Measurements from ENCODE around the gene FEV. TPM values are rescaled to one million over a fixed set of nuclear protein-coding genes. Genes with fewer than 3 reads are reported as not detected.

Gene FEV
- 11.9 TPM for polyA plus RNA-seq
- long read RNA-seq, donor 1, transcript FEV-202 (2 exons, 544 nt): major isoform, 7 of 10 reads
- long read RNA-seq, donor 1, partial matches to known transcripts: 0 of 10 reads
- long read RNA-seq, donor 1, other reads (novel, unspliced or antisense): 0 of 10 reads
- long read RNA-seq, donor 2, transcript FEV-202 (2 exons, 544 nt): major isoform, 7 of 7 reads
- long read RNA-seq, donor 2, partial matches to known transcripts: 0 of 7 reads
- long read RNA-seq, donor 2, other reads (novel, unspliced or antisense): 0 of 7 reads
- long read RNA-seq, donor 3: 0 reads
- long read RNA-seq, donor 4, partial matches to known transcripts: 0 of 1 reads
- long read RNA-seq, donor 4, other reads (novel, unspliced or antisense): 0 of 1 reads
- long read RNA-seq, donor 5, partial matches to known transcripts: 0 of 7 reads
- long read RNA-seq, donor 5, other reads (novel, unspliced or antisense): 0 of 7 reads
- long read RNA-seq, donor 6, transcript FEV-202 (2 exons, 544 nt): major isoform, 8 of 11 reads
- long read RNA-seq, donor 6, partial matches to known transcripts: 0 of 11 reads
- long read RNA-seq, donor 6, other reads (novel, unspliced or antisense): 0 of 11 reads
- long read RNA-seq, donor 7: 0 reads
- long read RNA-seq, donor 8, transcript FEV-202 (2 exons, 544 nt): major isoform, 6 of 9 reads
- long read RNA-seq, donor 8, partial matches to known transcripts: 0 of 9 reads
- long read RNA-seq, donor 8, other reads (novel, unspliced or antisense): 0 of 9 reads
- long read RNA-seq, donor 9, partial matches to known transcripts: 0 of 5 reads
- long read RNA-seq, donor 9, other reads (novel, unspliced or antisense): 0 of 5 reads
- long read RNA-seq, donor 10, partial matches to known transcripts: 0 of 4 reads
- long read RNA-seq, donor 10, other reads (novel, unspliced or antisense): 0 of 4 reads
- long read RNA-seq, donor 11, partial matches to known transcripts: 0 of 3 reads
- long read RNA-seq, donor 11, other reads (novel, unspliced or antisense): 0 of 3 reads

- H3K4me1 ChIP-seq (ENCODE audit: control insufficient read depth, insufficient read depth, low read length): peaks cover 10% of the 10 kb centered on the region
- DNase-seq: no peak
- no peaks in the 10 kb centered on the region for H3K36me3 ChIP-seq (ENCODE audit: control insufficient read depth, insufficient read depth, low read length)
- no peak within 1 kb of the TSS for H3K27ac ChIP-seq (ENCODE audit: low read length)
- H3K9me3 ChIP-seq (ENCODE audit: control insufficient read depth, low read depth, low read length): peaks cover 13% of the 10 kb centered on the region
- H3K27me3 ChIP-seq (ENCODE audit: control insufficient read depth, insufficient read depth, low read length): peaks cover 97% of the 10 kb centered on the region
- no CpG with 5 or more reads among the region's 32 CpGs for WGBS (ENCODE audit: insufficient coverage, low lambda C conversion rate)
- H3K4me3 ChIP-seq (ENCODE audit: low read length): peak within 1 kb of the TSS; percentile 16
These were observed at the start of gene FEV for GRCh38 chr2:218985021-218985324. FEV (minus strand) TSS chr2:218985184; CDS start chr2:218985075, 109 bp downstream.

GRCh38 chr2:219032051-219032745 is 47.2 kb upstream of the FEV start:
- WGBS (ENCODE audit: insufficient coverage, low lambda C conversion rate): 86% methylated on average over 1 of the region's 23 CpGs
- Histone ChIP-seq H3K9me3 (ENCODE audit: control insufficient read depth, low read depth, low read length) (no peaks in the 10 kb centered on the region), H3K4me3 (ENCODE audit: low read length) (no peak overlapping the region), H3K36me3 (ENCODE audit: control insufficient read depth, insufficient read depth, low read length) (no peaks in the 10 kb centered on the region), H3K27ac (ENCODE audit: low read length) (no peak overlapping the region), H3K27me3 (ENCODE audit: control insufficient read depth, insufficient read depth, low read length) (peaks cover 6% of the 10 kb centered on the region), H3K4me1 (ENCODE audit: control insufficient read depth, insufficient read depth, low read length) (no peaks in the 10 kb centered on the region)
- DNase-seq: no peak

- no peaks in the 10 kb centered on the region for H3K36me3 ChIP-seq (ENCODE audit: control insufficient read depth, insufficient read depth, low read length)
- H3K4me1 ChIP-seq (ENCODE audit: control insufficient read depth, insufficient read depth, low read length): no peaks in the 10 kb centered on the region
- H3K4me3 ChIP-seq (ENCODE audit: low read length): no peak overlapping the region
- no peaks in the 10 kb centered on the region for H3K9me3 ChIP-seq (ENCODE audit: control insufficient read depth, low read depth, low read length)
- DNase-seq: no peak
- no CpG with 5 or more reads among the region's 21 CpGs for WGBS (ENCODE audit: insufficient coverage, low lambda C conversion rate)
- no peak overlapping the region for H3K27ac ChIP-seq (ENCODE audit: low read length)
- peaks cover 6% of the 10 kb centered on the region for H3K27me3 ChIP-seq (ENCODE audit: control insufficient read depth, insufficient read depth, low read length)
These were observed 46.2 kb upstream of the FEV start for GRCh38 chr2:219031005-219031738.

GRCh38 chr2:219030177-219030940 is 45.4 kb upstream of the FEV start:
- peaks cover 6% of the 10 kb centered on the region for H3K27me3 ChIP-seq (ENCODE audit: control insufficient read depth, insufficient read depth, low read length)

GRCh38 chr2:219029829-219030165 is 44.8 kb upstream of the FEV start:
- WGBS (ENCODE audit: insufficient coverage, low lambda C conversion rate): no CpG with 5 or more reads among the region's 9 CpGs
- H3K9me3 ChIP-seq (ENCODE audit: control insufficient read depth, low read depth, low read length): no peaks in the 10 kb centered on the region
- H3K4me1 ChIP-seq (ENCODE audit: control insufficient read depth, insufficient read depth, low read length): no peaks in the 10 kb centered on the region
- H3K36me3 ChIP-seq (ENCODE audit: control insufficient read depth, insufficient read depth, low read length): no peaks in the 10 kb centered on the region
- DNase-seq: peak; percentile 58 to 76
- H3K27ac ChIP-seq (ENCODE audit: low read length): no peak overlapping the region
- H3K4me3 ChIP-seq (ENCODE audit: low read length): no peak overlapping the region
- peaks cover 6% of the 10 kb centered on the region for H3K27me3 ChIP-seq (ENCODE audit: control insufficient read depth, insufficient read depth, low read length)

More at GRCh38 chr2:219030177-219030940, 45.4 kb upstream of the FEV start:
- DNase-seq: no peak
- H3K4me3 ChIP-seq (ENCODE audit: low read length): no peak overlapping the region
- no CpG with 5 or more reads among the region's 16 CpGs for WGBS (ENCODE audit: insufficient coverage, low lambda C conversion rate)
- H3K4me1 ChIP-seq (ENCODE audit: control insufficient read depth, insufficient read depth, low read length): no peaks in the 10 kb centered on the region
- H3K9me3 ChIP-seq (ENCODE audit: control insufficient read depth, low read depth, low read length): no peaks in the 10 kb centered on the region
- no peak overlapping the region for H3K27ac ChIP-seq (ENCODE audit: low read length)
- H3K36me3 ChIP-seq (ENCODE audit: control insufficient read depth, insufficient read depth, low read length): no peaks in the 10 kb centered on the region

GRCh38 chr2:219028996-219029828 is 44.2 kb upstream of the FEV start:
- H3K4me3 ChIP-seq (ENCODE audit: low read length): no peak overlapping the region
- H3K27ac ChIP-seq (ENCODE audit: low read length): no peak overlapping the region
- DNase-seq: no peak
- H3K4me1 ChIP-seq (ENCODE audit: control insufficient read depth, insufficient read depth, low read length): no peaks in the 10 kb centered on the region
- H3K27me3 ChIP-seq (ENCODE audit: control insufficient read depth, insufficient read depth, low read length): peaks cover 6% of the 10 kb centered on the region
- H3K36me3 ChIP-seq (ENCODE audit: control insufficient read depth, insufficient read depth, low read length): no peaks in the 10 kb centered on the region
- no peaks in the 10 kb centered on the region for H3K9me3 ChIP-seq (ENCODE audit: control insufficient read depth, low read depth, low read length)
- WGBS (ENCODE audit: insufficient coverage, low lambda C conversion rate): no CpG with 5 or more reads among the region's 13 CpGs

- no peak overlapping the region for H3K27ac ChIP-seq (ENCODE audit: low read length)
- H3K4me1 ChIP-seq (ENCODE audit: control insufficient read depth, insufficient read depth, low read length): no peaks in the 10 kb centered on the region
- peaks cover 6% of the 10 kb centered on the region for H3K27me3 ChIP-seq (ENCODE audit: control insufficient read depth, insufficient read depth, low read length)
- H3K36me3 ChIP-seq (ENCODE audit: control insufficient read depth, insufficient read depth, low read length): no peaks in the 10 kb centered on the region
- no peaks in the 10 kb centered on the region for H3K9me3 ChIP-seq (ENCODE audit: control insufficient read depth, low read depth, low read length)
- no CpG with 5 or more reads among the region's 5 CpGs for whole genome bisulfite sequencing (ENCODE audit: insufficient coverage, low lambda C conversion rate)
- H3K4me3 ChIP-seq (ENCODE audit: low read length): no peak overlapping the region
- no peak for DNase-seq
These were observed 43.2 kb upstream of the FEV start for GRCh38 chr2:219028141-219028540.

- peaks cover 6% of the 10 kb centered on the region for H3K27me3 ChIP-seq (ENCODE audit: control insufficient read depth, insufficient read depth, low read length)
- H3K27ac ChIP-seq (ENCODE audit: low read length): no peak overlapping the region
- H3K4me1 ChIP-seq (ENCODE audit: control insufficient read depth, insufficient read depth, low read length): no peaks in the 10 kb centered on the region
- no CpG with 5 or more reads among the region's 22 CpGs for WGBS (ENCODE audit: insufficient coverage, low lambda C conversion rate)
- no peak for DNase-seq
- H3K9me3 ChIP-seq (ENCODE audit: control insufficient read depth, low read depth, low read length): no peaks in the 10 kb centered on the region
- H3K4me3 ChIP-seq (ENCODE audit: low read length): no peak overlapping the region
- no peaks in the 10 kb centered on the region for H3K36me3 ChIP-seq (ENCODE audit: control insufficient read depth, insufficient read depth, low read length)
These were observed 42.6 kb upstream of the FEV start for GRCh38 chr2:219027511-219028055.

Data from large intestine (tissue), 12 donors.